Right atrium auricular region (tissue), 2 donors: ENCODE data around the gene JMJD1C. TPM values are rescaled to one million over a fixed set of nuclear protein-coding genes. Genes with fewer than 3 reads are reported as not detected.

Experiments
- DNase-seq: peaks from one replicate; pipeline ENCODE4 v3.0.0-alpha.2; 2019; ENCODE audit warnings: low spot score
- H3K27ac ChIP-seq, 2 donors: fragments of 200-600 bp; sonication (generic); 1 replicate in 1 of 2; 2 replicates in 1 of 2; pipeline ENCODE4 v1.5.1; 2016 to 2019
- H3K27me3 ChIP-seq, 2 donors: fragments of 200-600 bp; sonication (generic); one replicate each; pipeline versions ENCODE4 v1.5.1 to v1.6.0; 2017 to 2019
- H3K36me3 ChIP-seq: fragments of 200-600 bp; sonication (generic); one replicate; pipeline ENCODE4 v1.5.1; 2016
- H3K4me1 ChIP-seq, 2 donors: fragments of 200-600 bp; sonication (generic); one replicate each; pipeline versions ENCODE4 v1.5.1 to v1.6.0; 2017 to 2019
- H3K4me3 ChIP-seq, 2 donors: fragments of 200-600 bp; sonication (generic); 1 replicate in 1 of 2; 2 replicates in 1 of 2; pipeline ENCODE4 v1.5.1; 2017 to 2019; ENCODE audit warnings: mild to moderate bottlenecking in 1 of 2, moderate library complexity in 1 of 2
- H3K9me3 ChIP-seq, 2 donors: fragments of 200-600 bp; sonication (generic); one replicate each; pipeline ENCODE4 v1.5.1; 2019
- CTCF ChIP-seq, 2 donors: fragments of 200-600 bp; sonication (generic); IDR thresholded peaks; one replicate each; pipeline ENCODE4 v1.5.1; 2019; ENCODE audit warnings: antibody characterized with exemption in 2 of 2
- total RNA-seq, 2 donors: library from RNA; depleted of rRNA; stranded (reverse); fragments of >200 nt; gene quantifications; one replicate each; pipeline ENCODE4 v1.1.0, GENCODE V29; 2016

The JMJD1C gene
- total RNA-seq, 2 donors from 2014 or later: 45.5 to 57.6 TPM

- no peaks in the 10 kb centered on the region for H3K27me3 ChIP-seq
- DNase-seq: no peak
- no peak overlapping the region for H3K4me3 ChIP-seq
- no peak for TF ChIP-seq CTCF (IDR thresholded peaks at IDR 0.05)
- no peak overlapping the region for H3K27ac ChIP-seq
- no peaks in the 10 kb centered on the region for H3K4me1 ChIP-seq
- peaks cover 0 to 9% of the 10 kb centered on the region in 2 donors for H3K9me3 ChIP-seq
- no peaks in the 10 kb centered on the region for H3K36me3 ChIP-seq
Measured at GRCh38 chr10:63391812-63392211, 74.0 kb downstream of the JMJD1C start.

- no peak for TF ChIP-seq CTCF (IDR thresholded peaks at IDR 0.05)
- no peak for DNase-seq
- H3K9me3 ChIP-seq: peaks cover 0 to 9% of the 10 kb centered on the region in 2 donors
- no peak overlapping the region for H3K4me3 ChIP-seq
- no peaks in the 10 kb centered on the region for H3K36me3 ChIP-seq
- peaks cover 0 to 7% of the 10 kb centered on the region in 2 donors for H3K4me1 ChIP-seq
- no peak overlapping the region for H3K27ac ChIP-seq
- H3K27me3 ChIP-seq: no peaks in the 10 kb centered on the region
Measured at GRCh38 chr10:63390521-63390920, 75.3 kb downstream of the JMJD1C start.

GRCh38 chr10:63388421-63389031 is 77.3 kb downstream of the JMJD1C start:
- DNase-seq: no peak
- Histone ChIP-seq H3K27ac (no peak overlapping the region), H3K4me3 (no peak overlapping the region), H3K9me3 (peaks cover 0 to 9% of the 10 kb centered on the region in 2 donors), H3K27me3 (no peaks in the 10 kb centered on the region), H3K36me3 (no peaks in the 10 kb centered on the region), H3K4me1 (peaks cover 0 to 7% of the 10 kb centered on the region in 2 donors)
- TF ChIP-seq CTCF (IDR thresholded peaks at IDR 0.05): no peak

GRCh38 chr10:63385254-63385653 is 80.5 kb downstream of the JMJD1C start:
- Histone ChIP-seq H3K4me1 (peaks cover 0 to 7% of the 10 kb centered on the region in 2 donors), H3K27ac (no peak overlapping the region), H3K9me3 (peaks cover 0 to 1% of the 10 kb centered on the region in 2 donors), H3K4me3 (no peak overlapping the region), H3K27me3 (no peaks in the 10 kb centered on the region), H3K36me3 (no peaks in the 10 kb centered on the region)
- no peak for TF ChIP-seq CTCF (IDR thresholded peaks at IDR 0.05)
- no peak for DNase-seq

- peaks cover 0 to 7% of the 10 kb centered on the region in 2 donors for H3K4me1 ChIP-seq
- no peak overlapping the region for H3K4me3 ChIP-seq
- H3K27me3 ChIP-seq: no peaks in the 10 kb centered on the region
- H3K36me3 ChIP-seq: no peaks in the 10 kb centered on the region
- no peaks in the 10 kb centered on the region for H3K9me3 ChIP-seq
- H3K27ac ChIP-seq: no peak overlapping the region
- no peak for DNase-seq
- no peak for TF ChIP-seq CTCF (IDR thresholded peaks at IDR 0.05)
Measured at GRCh38 chr10:63384675-63385074, 81.1 kb downstream of the JMJD1C start.

GRCh38 chr10:63384001-63384400 is 81.8 kb downstream of the JMJD1C start:
- TF ChIP-seq CTCF (IDR thresholded peaks at IDR 0.05): no peak
- no peak overlapping the region for H3K4me3 ChIP-seq

More at GRCh38 chr10:63384001-63384400, 81.8 kb downstream of the JMJD1C start:
- no peak overlapping the region for H3K27ac ChIP-seq
- H3K9me3 ChIP-seq: no peaks in the 10 kb centered on the region
- no peaks in the 10 kb centered on the region for H3K36me3 ChIP-seq
- no peak for DNase-seq
- H3K27me3 ChIP-seq: no peaks in the 10 kb centered on the region
- peaks cover 0 to 7% of the 10 kb centered on the region in 2 donors for H3K4me1 ChIP-seq
